GM23248 (cell line): ENCODE data around the gene MYORG. TPM values are rescaled to one million over a fixed set of nuclear protein-coding genes. Genes with fewer than 3 reads are reported as not detected.

Source experiments
- DNase-seq: peaks from one replicate; pipeline ENCODE4 v3.0.0-alpha.2; 2015
- H2AFZ ChIP-seq: fragments of 200-600 bp; sonication (generic); 2 replicates; pipeline ENCODE4 v1.6.1; 2016; ENCODE audit warnings: antibody characterized with exemption
- H3F3A ChIP-seq: fragments of 200-600 bp; sonication (generic); 2 replicates; pipeline ENCODE4 v1.6.1; 2016; ENCODE audit warnings: mild to moderate bottlenecking, antibody characterized with exemption, mixed run types; ENCODE audit not compliant: insufficient read depth
- H3K27ac ChIP-seq: fragments of 200-600 bp; sonication (generic); 2 replicates; pipeline ENCODE4 v1.5.1; 2016; ENCODE audit warnings: mild to moderate bottlenecking
- H3K27me3 ChIP-seq: fragments of 200-600 bp; sonication (generic); replicated peaks from 2 replicates; pipeline ENCODE4 v1.6.1; 2016; ENCODE audit warnings: mild to moderate bottlenecking; ENCODE audit not compliant: insufficient read depth
- H3K36me3 ChIP-seq: fragments of 200-600 bp; sonication (generic); 2 replicates; pipeline ENCODE4 v1.6.1; 2016; ENCODE audit warnings: low read depth, mild to moderate bottlenecking
- H3K4me1 ChIP-seq: fragments of 200-600 bp; sonication (generic); 2 replicates; pipeline ENCODE4 v1.6.1; 2016; ENCODE audit warnings: mild to moderate bottlenecking; ENCODE audit not compliant: insufficient read depth
- H3K4me2 ChIP-seq: fragments of 200-600 bp; sonication (generic); one replicate; pipeline ENCODE4 v1.6.1; 2016; ENCODE audit warnings: mild to moderate bottlenecking; ENCODE audit not compliant: unreplicated experiment
- H3K4me3 ChIP-seq: fragments of 200-600 bp; sonication (generic); 2 replicates; pipeline ENCODE4 v1.5.1; 2016; ENCODE audit warnings: mild to moderate bottlenecking
- H3K79me2 ChIP-seq: fragments of 200-600 bp; sonication (generic); 2 replicates; pipeline ENCODE4 v1.6.1; 2016; ENCODE audit warnings: mild to moderate bottlenecking; ENCODE audit not compliant: insufficient read depth
- H3K9ac ChIP-seq: fragments of 200-600 bp; sonication (generic); 2 replicates; pipeline ENCODE4 v1.6.1; 2016; ENCODE audit warnings: mild to moderate bottlenecking
- H3K9me2 ChIP-seq: fragments of 200-600 bp; sonication (generic); 2 replicates; pipeline ENCODE4 v1.6.1; 2016; ENCODE audit warnings: mixed run types, mild to moderate bottlenecking, moderate library complexity; ENCODE audit not compliant: insufficient read depth
- H3K9me3 ChIP-seq: fragments of 200-600 bp; sonication (generic); one replicate; pipeline ENCODE4 v1.6.1; 2017; ENCODE audit warnings: low read depth
- H4K20me1 ChIP-seq: fragments of 200-600 bp; sonication (generic); 2 replicates; pipeline ENCODE4 v1.6.0; 2016; ENCODE audit not compliant: insufficient read depth
- EZH2 ChIP-seq: fragments of 200-600 bp; sonication (generic); IDR thresholded peaks from 2 replicates; pipeline ENCODE4 v1.6.1; 2018; ENCODE audit warnings: antibody characterized with exemption, mild to moderate bottlenecking; ENCODE audit not compliant: insufficient read depth, poor library complexity, severe bottlenecking
- EZH2phosphoT487 ChIP-seq: fragments of 200-600 bp; sonication (generic); IDR thresholded peaks from 2 replicates; pipeline ENCODE4 v1.6.1; 2018; ENCODE audit warnings: antibody characterized with exemption, moderate library complexity, mild to moderate bottlenecking, low read depth; ENCODE audit not compliant: insufficient read depth
- WGBS, 2 experiments: methylation state at CpG; one replicate each; pipeline ENCODE4 v1.1.6; 2015 to 2017; ENCODE audit warnings: low lambda C conversion rate in 2 of 2, low coverage in 1 of 2; ENCODE audit errors: missing lambda C conversion rate in 2 of 2; 5-methylcytosine and 5-hydroxymethylcytosine counted together
- in situ Hi-C: fragments of 300-500 bp; cut with MboI; formaldehyde crosslinking; loops from 2 replicates; pipeline ENCODE4 v1.15.0; 2020
- polyA plus RNA-seq: library from polyadenylated mRNA; unstranded; fragments of >200 nt; fragmentation: Nextera tagmentation; extraction: Ambion mirVana; gene quantifications from 2 replicates; pipeline ENCODE4 v1.2.1, GENCODE V29; 2016
- small RNA-seq: library from RNA; depleted of rRNA; stranded (forward); fragments of <200 nt; gene quantifications from one replicate; pipeline ENCODE3, GENCODE V24; 2014; ENCODE audit warnings: low read depth, low replicate concordance
- total RNA-seq: library from RNA; depleted of rRNA; stranded (reverse); fragments of >200 nt; shearing (Covaris generic); gene quantifications from 2 replicates; pipeline ENCODE4 v1.2.3, GENCODE V29; 2014; rRNA removed

MYORG gene
- total and polyA plus RNA-seq, 2 experiments from 2014 or later = 0.73 to 1.1 TPM

- no peak overlapping the region for H2AFZ ChIP-seq
- no peak for TF ChIP-seq EZH2
- no peak for TF ChIP-seq EZH2phosphoT487
- no peak for DNase-seq
- WGBS, 2 experiments = 97 to 98% methylated on average over 44 of the region's 44 CpGs
- in situ Hi-C loops = no loop called here
- H3K4me2 ChIP-seq = no peak overlapping the region
- no peaks in the 10 kb centered on the region for H4K20me1 ChIP-seq
- H3K4me1 ChIP-seq = no peaks in the 10 kb centered on the region
- H3K79me2 ChIP-seq = peaks cover 5% of the 10 kb centered on the region; the same call in 1 of the 2 replicates
- H3F3A ChIP-seq = no peaks in the 10 kb centered on the region
- H3K9me2 ChIP-seq = no peaks in the 10 kb centered on the region
- H3K4me3 ChIP-seq = no peak overlapping the region
- H3K36me3 ChIP-seq = no peaks in the 10 kb centered on the region
- no peak overlapping the region for H3K9ac ChIP-seq
- H3K27me3 ChIP-seq = no peaks in the 10 kb centered on the region
- no peak overlapping the region for H3K27ac ChIP-seq
- no peaks in the 10 kb centered on the region for H3K9me3 ChIP-seq
Observed at GRCh38 chr9:34318163-34318790, 58.4 kb downstream of the MYORG start.

DNA sequence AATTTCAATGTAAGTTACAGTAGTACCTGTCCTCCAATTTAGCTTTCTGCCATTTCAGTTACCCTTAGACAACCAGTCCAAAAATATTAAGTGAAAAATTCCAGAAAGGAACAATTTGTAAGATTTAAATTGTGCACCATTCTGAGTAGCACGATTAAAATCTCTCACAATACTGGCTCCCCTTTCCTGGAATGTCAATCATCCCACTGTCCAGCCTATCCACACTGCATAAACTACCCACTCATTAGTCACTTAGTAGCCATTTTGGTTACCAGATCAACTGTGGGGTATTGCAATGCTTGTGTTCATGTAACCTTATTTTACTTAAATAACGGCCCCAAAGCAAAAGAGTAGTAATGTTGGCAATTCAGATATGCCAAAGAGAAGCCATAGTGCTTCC lies 59.3 kb downstream of the MYORG start:
- in situ Hi-C loops = no loop called here
- WGBS, 2 experiments = 92 to 93% methylated on average over 2 of the region's 2 CpGs
- H3K9me3 ChIP-seq = no peaks in the 10 kb centered on the region
- no peaks in the 10 kb centered on the region for H3K4me1 ChIP-seq
- no peak overlapping the region for H3K27ac ChIP-seq
- no peak for TF ChIP-seq EZH2phosphoT487
- TF ChIP-seq EZH2 = no peak
- H3K79me2 ChIP-seq = 0 out of 2 replicates have a peak, but pooled peaks cover 5% of the 10 kb centered on the region
- H3K9me2 ChIP-seq = no peaks in the 10 kb centered on the region
- H4K20me1 ChIP-seq = no peaks in the 10 kb centered on the region
- no peaks in the 10 kb centered on the region for H3F3A ChIP-seq
- H3K27me3 ChIP-seq = no peaks in the 10 kb centered on the region
- DNase-seq = no peak
- no peak overlapping the region for H3K4me3 ChIP-seq
- no peak overlapping the region for H3K9ac ChIP-seq
- no peaks in the 10 kb centered on the region for H3K36me3 ChIP-seq
- no peak overlapping the region for H3K4me2 ChIP-seq
- H2AFZ ChIP-seq = no peak overlapping the region

Small RNA genes within 50 kb of the gene (small RNA-seq; reads per million reads assigned to genes)
- not detected for gene RF00019

Other genes with a start within 250 kb of the MYORG start
- gene UBAP1, start 197.9 kb downstream of the MYORG start, total RNA-seq = 18.3 and 26.8 TPM in 2 replicates
- 50.1 and 52.2 TPM in 2 replicates for gene UBAP1, start 197.9 kb downstream of the MYORG start, polyA plus RNA-seq
- 1.1 and 1.6 TPM in 2 replicates for gene KIF24, start 47.6 kb downstream of the MYORG start, total RNA-seq
- 0.95 and 0.99 TPM in 2 replicates for gene KIF24, start 47.6 kb downstream of the MYORG start, polyA plus RNA-seq
- 7.6 and 12.5 TPM in 2 replicates for gene NUDT2, start 47.3 kb downstream of the MYORG start, total RNA-seq
- 14.3 and 17.6 TPM in 2 replicates for gene NUDT2, start 47.3 kb downstream of the MYORG start, polyA plus RNA-seq
- gene FAM219A, start 81.7 kb upstream of the MYORG start, total RNA-seq = 9.1 and 12.3 TPM in 2 replicates
- gene FAM219A, start 81.7 kb upstream of the MYORG start, polyA plus RNA-seq = 7.6 and 7.8 TPM in 2 replicates
- gene DNAI1, start 81.9 kb upstream of the MYORG start, total RNA-seq = not detected in 2 replicates
- gene DNAI1, start 81.9 kb upstream of the MYORG start, polyA plus RNA-seq = not detected in 2 replicates
- gene ENHO, start 146.1 kb upstream of the MYORG start, total RNA-seq = not detected in 2 replicates
- gene ENHO, start 146.1 kb upstream of the MYORG start, polyA plus RNA-seq = 0.35 TPM in 1 of 2 replicates, not detected in the other
- gene CNTFR, start 212.8 kb upstream of the MYORG start, total RNA-seq = not detected in 2 replicates
- gene CNTFR, start 212.8 kb upstream of the MYORG start, polyA plus RNA-seq = not detected in 2 replicates
- gene RPP25L, start 235.2 kb upstream of the MYORG start, total RNA-seq = 16.9 and 28.7 TPM in 2 replicates
- gene RPP25L, start 235.2 kb upstream of the MYORG start, polyA plus RNA-seq = 21.0 and 25.0 TPM in 2 replicates
- 77.1 and 130 TPM in 2 replicates for gene DCTN3, start 243.6 kb upstream of the MYORG start, total RNA-seq
- gene DCTN3, start 243.6 kb upstream of the MYORG start, polyA plus RNA-seq = 148 and 161 TPM in 2 replicates